Tibial nerve (tissue), 4 donors: ENCODE results near the gene SLC17A6.

Experiments
- CTCF ChIP-seq, 5 experiments: fragments of 200-600 bp in 3 of 5; fragments of 450-650 bp in 2 of 5; sonication (generic) in 3 of 5; IDR thresholded peaks; one replicate each; pipeline ENCODE4 v1.5.1; 2016 to 2019; ENCODE audit warnings: antibody characterized with exemption in 5 of 5, mild to moderate bottlenecking in 3 of 5, moderate library complexity in 2 of 5
- EP300 ChIP-seq, 2 donors: sonication (generic); formaldehyde crosslinking; IDR thresholded peaks; one replicate each; pipeline ENCODE4 v1.6.1; 2017; ENCODE audit warnings: antibody characterized with exemption in 2 of 2, mild to moderate bottlenecking in 1 of 2
- POLR2A ChIP-seq, 2 donors: fragments of 450-650 bp; IDR thresholded peaks; one replicate each; pipeline ENCODE4 v1.6.1; 2017; ENCODE audit warnings: antibody characterized with exemption in 2 of 2, mild to moderate bottlenecking in 2 of 2, moderate library complexity in 2 of 2

- TF ChIP-seq CTCF (IDR thresholded peaks at IDR 0.05) = no peak
- TF ChIP-seq POLR2A (IDR thresholded peaks at IDR 0.05) = no peak
- no peak for TF ChIP-seq EP300 (IDR thresholded peaks at IDR 0.05)
Observed at GRCh38 chr11:22302368-22302767, 35.8 kb upstream of the SLC17A6 start.
